ENCODE measurements around the gene NR3C1.

DNA sequence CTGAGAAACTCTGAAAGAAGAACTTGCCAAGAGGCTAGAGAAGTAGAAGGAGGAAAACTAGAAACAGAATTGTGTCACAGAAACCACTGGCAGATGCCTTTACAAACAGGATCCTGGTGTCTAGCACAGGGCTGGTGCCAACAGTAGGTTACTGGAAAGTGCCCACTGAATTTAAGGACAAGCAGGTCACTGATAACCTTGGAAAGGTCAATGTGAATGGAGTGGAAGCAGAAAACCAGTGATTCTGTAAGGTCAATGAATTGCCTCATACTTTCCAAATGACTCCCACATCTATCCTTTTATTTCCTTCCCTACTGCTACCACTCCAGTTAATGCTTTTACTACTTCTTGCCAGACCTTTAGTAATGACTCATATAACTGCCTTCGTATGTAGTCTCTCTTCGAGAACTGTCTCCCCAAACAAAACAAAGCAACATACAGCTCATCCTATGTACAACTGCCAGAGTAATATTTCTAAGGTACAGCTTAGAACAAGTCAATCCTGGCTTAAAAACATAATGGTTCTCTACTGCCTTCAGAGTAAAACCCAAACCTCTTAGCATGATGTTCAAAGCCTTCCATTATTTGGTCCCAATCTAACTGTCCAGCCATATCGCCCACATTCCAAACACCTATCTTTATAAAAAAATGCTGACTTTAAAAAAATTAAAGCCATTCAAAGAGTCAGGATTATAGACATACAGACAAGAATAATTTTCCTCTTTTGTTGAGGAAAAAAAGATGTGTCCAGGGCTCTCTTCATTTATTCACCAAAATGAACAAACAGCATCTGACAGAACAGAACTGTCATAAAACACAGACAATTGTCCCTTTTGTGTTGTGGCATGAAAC is 52.5 kb downstream of the NR3C1 start:
- TF ChIP-seq, protein P1, sequence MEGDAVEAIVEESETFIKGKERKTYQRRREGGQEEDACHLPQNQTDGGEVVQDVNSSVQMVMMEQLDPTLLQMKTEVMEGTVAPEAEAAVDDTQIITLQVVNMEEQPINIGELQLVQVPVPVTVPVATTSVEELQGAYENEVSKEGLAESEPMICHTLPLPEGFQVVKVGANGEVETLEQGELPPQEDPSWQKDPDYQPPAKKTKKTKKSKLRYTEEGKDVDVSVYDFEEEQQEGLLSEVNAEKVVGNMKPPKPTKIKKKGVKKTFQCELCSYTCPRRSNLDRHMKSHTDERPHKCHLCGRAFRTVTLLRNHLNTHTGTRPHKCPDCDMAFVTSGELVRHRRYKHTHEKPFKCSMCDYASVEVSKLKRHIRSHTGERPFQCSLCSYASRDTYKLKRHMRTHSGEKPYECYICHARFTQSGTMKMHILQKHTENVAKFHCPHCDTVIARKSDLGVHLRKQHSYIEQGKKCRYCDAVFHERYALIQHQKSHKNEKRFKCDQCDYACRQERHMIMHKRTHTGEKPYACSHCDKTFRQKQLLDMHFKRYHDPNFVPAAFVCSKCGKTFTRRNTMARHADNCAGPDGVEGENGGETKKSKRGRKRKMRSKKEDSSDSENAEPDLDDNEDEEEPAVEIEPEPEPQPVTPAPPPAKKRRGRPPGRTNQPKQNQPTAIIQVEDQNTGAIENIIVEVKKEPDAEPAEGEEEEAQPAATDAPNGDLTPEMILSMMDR (IDR thresholded peaks at IDR 0.05): no peak
- no peak for TF ChIP-seq POLR2A (IDR thresholded peaks at IDR 0.05)
